ENCODE data around the gene MAMLD1. TPM values are rescaled to one million over a fixed set of nuclear protein-coding genes. Genes with fewer than 3 reads are reported as not detected.

The MAMLD1 gene
- total and polyA plus RNA-seq, 12 donors: 1.2 to 4.2 (median 2.3) TPM

GRCh38 chrX:150508018-150508417 lies 144.9 kb downstream of the MAMLD1 start:
- Histone ChIP-seq H3K27ac (peak overlapping the region in 9 of 10 donors; percentile 32 to 85 (median 75)), H3K4me1 (peaks cover 0 to 51% (median 11%) of the 10 kb centered on the region in 9 donors), H3K36me3 (no peaks in the 10 kb centered on the region), H3K27me3 (no peaks in the 10 kb centered on the region), H3K4me3 (no peak overlapping the region), H3K9me3 (no peaks in the 10 kb centered on the region)
- DNase-seq (no peak), ATAC-seq (peak in 5 of 8 donors; percentile 13 to 28 (median 25))
- 68 to 76% methylated on average over 4 to 5 of the region's 5 CpGs for WGBS, 2 donors
- intact Hi-C loops (cut with DNase I): loop anchor here in 2 of 10 donors (2.0 to 10.0 kb wide), 3 partner anchors 39 to 67 kb away; partner anchors contain the start of gene MTM1 (in 1 of the 2)
- no peak for TF ChIP-seq CTCF (IDR thresholded peaks at IDR 0.05)

GRCh38 chrX:150508451-150509367 lies 145.6 kb downstream of the MAMLD1 start:
- intact Hi-C loops (cut with DNase I): loop anchor here in 2 of 10 donors (2.0 to 10.0 kb wide), 3 partner anchors 39 to 66 kb away; partner anchors contain the start of gene MTM1 (in 1 of the 2)
- Histone ChIP-seq H3K27ac (peak overlapping the region in 9 of 10 donors; percentile 32 to 85 (median 75)), H3K4me3 (peak overlapping the region in 5 of 10 donors; percentile 5 to 28 (median 14)), H3K4me1 (peaks cover 0 to 47% (median 11%) of the 10 kb centered on the region in 9 donors), H3K36me3 (no peaks in the 10 kb centered on the region), H3K9me3 (no peaks in the 10 kb centered on the region), H3K27me3 (no peaks in the 10 kb centered on the region)
- 26 to 28% methylated on average over 12 to 16 of the region's 16 CpGs for WGBS, 2 donors
- ATAC-seq: peak; percentile 54 to 92 (median 86)
- peak; percentile 48 to 56 for DNase-seq
- TF ChIP-seq CTCF (IDR thresholded peaks at IDR 0.05): no peak

- ATAC-seq: no peak
- Histone ChIP-seq H3K9me3 (no peaks in the 10 kb centered on the region), H3K4me3 (no peak overlapping the region), H3K27me3 (no peaks in the 10 kb centered on the region), H3K4me1 (peaks cover 0 to 38% (median 11%) of the 10 kb centered on the region in 9 donors), H3K36me3 (no peaks in the 10 kb centered on the region), H3K27ac (no peak overlapping the region)
- intact Hi-C loops (cut with DNase I): loop anchor here in 2 of 10 donors (2.0 to 10.0 kb wide), 3 partner anchors 38 to 65 kb away; partner anchors contain the start of gene MTM1 (in 1 of the 2)
- DNase-seq: no peak
- TF ChIP-seq CTCF (IDR thresholded peaks at IDR 0.05): no peak
- WGBS, 2 donors: 93 to 95% methylated on average over 5 of the region's 5 CpGs
Observed at GRCh38 chrX:150509703-150510102, 146.6 kb downstream of the MAMLD1 start.

GRCh38 chrX:150512461-150512901 lies 149.4 kb downstream of the MAMLD1 start:
- Histone ChIP-seq H3K27ac (no peak overlapping the region), H3K4me3 (no peak overlapping the region), H3K27me3 (no peaks in the 10 kb centered on the region), H3K36me3 (no peaks in the 10 kb centered on the region), H3K4me1 (peaks cover 0 to 21% (median 11%) of the 10 kb centered on the region in 9 donors), H3K9me3 (no peaks in the 10 kb centered on the region)
- ATAC-seq (no peak), DNase-seq (no peak)
- intact Hi-C loops (cut with DNase I): no loop called here
- WGBS, 2 donors: 89 to 92% methylated on average over 14 of the region's 14 CpGs
- no peak for TF ChIP-seq CTCF (IDR thresholded peaks at IDR 0.05)

Measured in heart right ventricle (tissue), 16 donors.